ENCODE results near the gene IGSF6. TPM values are rescaled to one million over a fixed set of nuclear protein-coding genes. Genes with fewer than 3 reads are reported as not detected.

Gene IGSF6
- total RNA-seq, 1 experiment from 2014 or later: not detected

- no peak overlapping the region for H2BK15ac ChIP-seq (ENCODE audit: low read depth, low read length)
- no peaks in the 10 kb centered on the region for H4K20me1 ChIP-seq (ENCODE audit: control insufficient read depth, insufficient read depth, insufficient read length)
- DNase-seq: no peak
- no peaks in the 10 kb centered on the region for H3K27me3 Mint-ChIP-seq (ENCODE audit: low read depth)
- no peaks in the 10 kb centered on the region for H3K27me3 ChIP-seq (ENCODE audit: insufficient read depth, low read length)
- H3K9me3 Mint-ChIP-seq: no peaks in the 10 kb centered on the region
- no peaks in the 10 kb centered on the region for H3K36me3 Mint-ChIP-seq (ENCODE audit: insufficient read depth in 1 of 3, low read depth in 3 of 3)
- H3K23ac ChIP-seq (ENCODE audit: insufficient read length, low read depth, low read length): no peak overlapping the region
- H3K4me1 ChIP-seq (ENCODE audit: insufficient read depth, low read length): peaks cover 2% of the 10 kb centered on the region; the same call in 1 of the 2 replicates
- H3T11ph ChIP-seq (ENCODE audit: low read length): no peak overlapping the region
- no CpG with 5 or more reads among the region's 5 CpGs for WGBS (ENCODE audit: extremely low coverage, insufficient read length, low lambda C conversion rate)
- H2AK5ac ChIP-seq (ENCODE audit: insufficient read length, low read length): no peak overlapping the region
- no peak overlapping the region for H4K91ac ChIP-seq (ENCODE audit: insufficient read length, low read depth, low read length)
- H3K4me2 ChIP-seq (ENCODE audit: insufficient read depth, insufficient read length, low read length): no peak overlapping the region
- no peak overlapping the region for H4K5ac ChIP-seq (ENCODE audit: insufficient read length, low read depth, low read length)
- H3K4me1 Mint-ChIP-seq: peaks cover 6 to 8% of the 10 kb centered on the region in 2 experiments
- no peak overlapping the region for H3K14ac ChIP-seq (ENCODE audit: insufficient read depth, low read length)
- H2BK12ac ChIP-seq (ENCODE audit: insufficient read length, low read depth, low read length): no peak overlapping the region
- no peak for TF ChIP-seq CTCF (conservative IDR thresholded peaks at IDR 0.05)
- H3K4me3 Mint-ChIP-seq: no peak overlapping the region
- H3K56ac ChIP-seq (ENCODE audit: insufficient read length, low read depth, low read length): no peak overlapping the region
- H3K9ac ChIP-seq (ENCODE audit: extremely low read depth, insufficient read length, low read length): no peak overlapping the region
- H4K8ac ChIP-seq (replicated peaks; ENCODE audit: insufficient read length, low read depth, low read length): no peak overlapping the region
- no peak overlapping the region for H2AFZ ChIP-seq (ENCODE audit: low read length)
- H3K23me2 ChIP-seq (ENCODE audit: insufficient read length, low read depth, low read length, poor library complexity, severe bottlenecking): no peaks in the 10 kb centered on the region
- no peaks in the 10 kb centered on the region for H3K79me1 ChIP-seq (ENCODE audit: insufficient read depth, low read depth, low read length, poor library complexity, severe bottlenecking)
- no peak overlapping the region for H3K27ac ChIP-seq (ENCODE audit: insufficient read length, low read depth, low read length)
- H2BK120ac ChIP-seq (ENCODE audit: low read depth, low read length, poor library complexity, severe bottlenecking): no peak overlapping the region
- no peak overlapping the region for H2BK5ac ChIP-seq (ENCODE audit: insufficient read length, low read length)
- H3K18ac ChIP-seq (ENCODE audit: insufficient read length, low read depth, low read length): no peak overlapping the region
- no peaks in the 10 kb centered on the region for H3K79me2 ChIP-seq (ENCODE audit: insufficient read depth, low read length)
- no peak overlapping the region for H3K4ac ChIP-seq (ENCODE audit: low read depth, low read length)
- no peak overlapping the region for H2BK20ac ChIP-seq (ENCODE audit: low read depth, low read length, poor library complexity, severe bottlenecking)
- H3K9me3 ChIP-seq (ENCODE audit: control insufficient read depth, low read depth, low read length): no peaks in the 10 kb centered on the region
- H3K27ac Mint-ChIP-seq: no peak overlapping the region
These were observed 44.6 kb upstream of the IGSF6 start for GRCh38 chr16:21697032-21697431.
